ENCODE data around the gene APOO.

GRCh38 chrX:23786268-23786815 lies 121.4 kb downstream of the APOO start:
- TF ChIP-seq CTCF (IDR thresholded peaks at IDR 0.05) (no peak), EZH2 (IDR thresholded peaks at IDR 0.05) (no peak), EZH2phosphoT487 (IDR thresholded peaks at IDR 0.05) (no peak)
